Osteoblast (primary cell): Measurements from ENCODE around the gene NOTUM. TPM values are rescaled to one million over a fixed set of nuclear protein-coding genes. Genes with fewer than 3 reads are reported as not detected.

ENCODE experiments used
- DNase-seq: peaks from one replicate; pipeline ENCODE4 v3.0.0; 2011; ENCODE audit warnings: low spot score, mixed read lengths; ENCODE audit not compliant: insufficient read length; ENCODE audit errors: missing footprints
- H2AFZ ChIP-seq: 2 replicates; pipeline ENCODE4 v1.6.0; 2011; ENCODE audit warnings: mild to moderate bottlenecking, low read length
- H3K27ac ChIP-seq: 2 replicates; pipeline ENCODE4 v1.5.1; 2011; ENCODE audit warnings: mild to moderate bottlenecking, low read depth, low read length, moderate library complexity
- H3K27me3 ChIP-seq: 2 replicates; pipeline ENCODE4 v1.6.0; 2012; ENCODE audit warnings: mild to moderate bottlenecking, control low read depth, inconsistent platforms, low read length, moderate library complexity; ENCODE audit not compliant: insufficient read depth
- H3K36me3 ChIP-seq: 2 replicates; pipeline ENCODE4 v1.5.1; 2011; ENCODE audit warnings: mild to moderate bottlenecking, low read length, control low read depth, moderate library complexity; ENCODE audit not compliant: insufficient read depth
- H3K4me1 ChIP-seq: 2 replicates; pipeline ENCODE4 v1.5.1; 2011; ENCODE audit warnings: mild to moderate bottlenecking, low read length, control low read depth, moderate library complexity; ENCODE audit not compliant: insufficient read depth
- H3K4me2 ChIP-seq: 2 replicates; pipeline ENCODE4 v1.6.0; 2011; ENCODE audit warnings: mild to moderate bottlenecking, low read length; ENCODE audit not compliant: insufficient read depth
- H3K4me3 ChIP-seq: fragments of 200-600 bp; sonication (generic); 3 replicates; pipeline ENCODE4 v1.5.1; 2012; ENCODE audit warnings: mild to moderate bottlenecking, low read length, inconsistent platforms; ENCODE audit not compliant: insufficient read depth
- H3K79me2 ChIP-seq: 2 replicates; pipeline ENCODE4 v1.6.0; 2012; ENCODE audit warnings: mild to moderate bottlenecking, low read length, control low read depth, inconsistent platforms; ENCODE audit not compliant: insufficient read depth
- H3K9me3 ChIP-seq: 2 replicates; pipeline ENCODE4 v1.5.1; 2011; ENCODE audit warnings: low read depth, low read length, control low read depth
- H4K20me1 ChIP-seq: 2 replicates; pipeline ENCODE4 v1.6.0; 2012; ENCODE audit warnings: mild to moderate bottlenecking, low read length, control low read depth; ENCODE audit not compliant: insufficient read depth
- CTCF ChIP-seq: IDR thresholded peaks from 2 replicates; pipeline ENCODE4 v1.5.1; 2011; ENCODE audit warnings: mild to moderate bottlenecking, low read depth, low read length, moderate library complexity; ENCODE audit errors: extremely low read depth
- total RNA-seq: library from RNA; depleted of rRNA; stranded (reverse); fragments of >200 nt; gene quantifications from 2 replicates; pipeline ENCODE4 v1.2.3, GENCODE V29; 2012

Gene NOTUM
- total RNA-seq, 1 donor: 0.72 TPM

GRCh38 chr17:81905424-81905875 is 55.5 kb downstream of the NOTUM start:
- H4K20me1 ChIP-seq: peaks cover 10% of the 10 kb centered on the region
- peak; percentile 69 for DNase-seq
- no peaks in the 10 kb centered on the region for H3K9me3 ChIP-seq
- no peak overlapping the region for H3K27ac ChIP-seq
- no peak overlapping the region for H3K4me2 ChIP-seq
- H3K79me2 ChIP-seq: peaks cover 10% of the 10 kb centered on the region
- peaks cover 3% of the 10 kb centered on the region for H3K36me3 ChIP-seq
- no peak for TF ChIP-seq CTCF
- H3K4me1 ChIP-seq: peaks cover 4% of the 10 kb centered on the region
- no peak overlapping the region for H3K4me3 ChIP-seq
- H3K27me3 ChIP-seq: no peaks in the 10 kb centered on the region
- H2AFZ ChIP-seq: no peak overlapping the region

- H3K4me1 ChIP-seq: no peaks in the 10 kb centered on the region
- H3K9me3 ChIP-seq: no peaks in the 10 kb centered on the region
- H3K36me3 ChIP-seq: peaks cover 7% of the 10 kb centered on the region
- peaks cover 10% of the 10 kb centered on the region for H4K20me1 ChIP-seq
- peak; percentile 76 for DNase-seq
- H2AFZ ChIP-seq: no peak overlapping the region
- TF ChIP-seq CTCF: no peak
- no peak overlapping the region for H3K27ac ChIP-seq
- H3K4me2 ChIP-seq: no peak overlapping the region
- H3K27me3 ChIP-seq: no peaks in the 10 kb centered on the region
- H3K4me3 ChIP-seq: no peak overlapping the region
- H3K79me2 ChIP-seq: peaks cover 5% of the 10 kb centered on the region
Observed at GRCh38 chr17:81904600-81905423, 56.2 kb downstream of the NOTUM start.

GRCh38 chr17:81903896-81904599 is 56.9 kb downstream of the NOTUM start:
- peaks cover 12% of the 10 kb centered on the region for H3K36me3 ChIP-seq
- peaks cover 7% of the 10 kb centered on the region for H3K79me2 ChIP-seq
- peaks cover 12% of the 10 kb centered on the region for H4K20me1 ChIP-seq
- peak; percentile 78 for DNase-seq
- H3K27ac ChIP-seq: no peak overlapping the region
- no peaks in the 10 kb centered on the region for H3K27me3 ChIP-seq
- no peak for TF ChIP-seq CTCF
- no peak overlapping the region for H3K4me3 ChIP-seq
- H2AFZ ChIP-seq: no peak overlapping the region
- no peak overlapping the region for H3K4me2 ChIP-seq
- no peaks in the 10 kb centered on the region for H3K9me3 ChIP-seq
- H3K4me1 ChIP-seq: peaks cover 1% of the 10 kb centered on the region

- Histone ChIP-seq H3K79me2 (peaks cover 7% of the 10 kb centered on the region), H3K9me3 (no peaks in the 10 kb centered on the region), H3K4me3 (no peak overlapping the region), H4K20me1 (peaks cover 17% of the 10 kb centered on the region), H2AFZ (no peak overlapping the region), H3K4me2 (no peak overlapping the region), H3K27me3 (no peaks in the 10 kb centered on the region), H3K27ac (no peak overlapping the region), H3K4me1 (peaks cover 8% of the 10 kb centered on the region), H3K36me3 (peaks cover 15% of the 10 kb centered on the region)
- peak; percentile 73 for DNase-seq
- no peak for TF ChIP-seq CTCF
Observed at GRCh38 chr17:81903415-81903831, 57.6 kb downstream of the NOTUM start.
